Effector CD4-positive, alpha-beta T cell (primary cell): ENCODE measurements around the gene SCMH1.
"Not testable (repeated sequence)": the region's sequence is repeated elsewhere in the genome, so short reads cannot be mapped to it uniquely, and the experiment has no call there.

Experiments used
- DNase-seq: peaks from one replicate; pipeline ENCODE4 v3.0.0-alpha.2; 2020

Gene SCMH1

GRCh38 chr1:41207053-41207452 lies 35.1 kb downstream of the SCMH1 start:
- DNase-seq, result not testable (repeated sequence)

- DNase-seq, result no peak
Measured at GRCh38 chr1:41200728-41201127, 41.4 kb downstream of the SCMH1 start.

GRCh38 chr1:41199375-41199774 lies 42.7 kb downstream of the SCMH1 start:
- no peak for DNase-seq

GRCh38 chr1:41192456-41193178 lies 49.5 kb downstream of the SCMH1 start:
- no peak for DNase-seq

- DNase-seq, result no peak
Measured at GRCh38 chr1:41184446-41184845, 57.7 kb downstream of the SCMH1 start.

GRCh38 chr1:41178230-41178629 lies 63.9 kb downstream of the SCMH1 start:
- not testable (repeated sequence) for DNase-seq

GRCh38 chr1:41175546-41175945 lies 66.6 kb downstream of the SCMH1 start:
- no peak for DNase-seq

- DNase-seq, result no peak
Measured at GRCh38 chr1:41174170-41174569, 67.9 kb downstream of the SCMH1 start.

- no peak for DNase-seq
Measured at GRCh38 chr1:41173651-41174050, 68.5 kb downstream of the SCMH1 start.

- no peak for DNase-seq
Measured at GRCh38 chr1:41171266-41171874, 70.7 kb downstream of the SCMH1 start.

GRCh38 chr1:41169799-41170180 lies 72.3 kb downstream of the SCMH1 start:
- no peak for DNase-seq

- DNase-seq, result no peak
Measured at GRCh38 chr1:41169066-41169798, 72.9 kb downstream of the SCMH1 start.

GRCh38 chr1:41167667-41168066 lies 74.4 kb downstream of the SCMH1 start:
- DNase-seq, result no peak

- no peak for DNase-seq
Measured at GRCh38 chr1:41164727-41165126, 77.4 kb downstream of the SCMH1 start.

- DNase-seq, result no peak
Measured at GRCh38 chr1:41162441-41162840, 79.7 kb downstream of the SCMH1 start.

GRCh38 chr1:41161846-41162245 lies 80.3 kb downstream of the SCMH1 start:
- DNase-seq, result no peak

GRCh38 chr1:41160498-41161110 lies 81.5 kb downstream of the SCMH1 start:
- DNase-seq, result no peak

GRCh38 chr1:41158966-41159365 lies 83.1 kb downstream of the SCMH1 start:
- DNase-seq, result no peak

GRCh38 chr1:41158147-41158875 lies 83.8 kb downstream of the SCMH1 start:
- no peak for DNase-seq

- DNase-seq, result no peak
Measured at GRCh38 chr1:41155105-41155504, 87.0 kb downstream of the SCMH1 start.

GRCh38 chr1:41153750-41154274 lies 88.3 kb downstream of the SCMH1 start:
- DNase-seq, result no peak

- no peak for DNase-seq
Measured at GRCh38 chr1:41152622-41153044, 89.5 kb downstream of the SCMH1 start.

- DNase-seq, result no peak
Measured at GRCh38 chr1:41151846-41152245, 90.3 kb downstream of the SCMH1 start.
